ENCODE data around the gene CACNA1C.

The CACNA1C gene

DNA sequence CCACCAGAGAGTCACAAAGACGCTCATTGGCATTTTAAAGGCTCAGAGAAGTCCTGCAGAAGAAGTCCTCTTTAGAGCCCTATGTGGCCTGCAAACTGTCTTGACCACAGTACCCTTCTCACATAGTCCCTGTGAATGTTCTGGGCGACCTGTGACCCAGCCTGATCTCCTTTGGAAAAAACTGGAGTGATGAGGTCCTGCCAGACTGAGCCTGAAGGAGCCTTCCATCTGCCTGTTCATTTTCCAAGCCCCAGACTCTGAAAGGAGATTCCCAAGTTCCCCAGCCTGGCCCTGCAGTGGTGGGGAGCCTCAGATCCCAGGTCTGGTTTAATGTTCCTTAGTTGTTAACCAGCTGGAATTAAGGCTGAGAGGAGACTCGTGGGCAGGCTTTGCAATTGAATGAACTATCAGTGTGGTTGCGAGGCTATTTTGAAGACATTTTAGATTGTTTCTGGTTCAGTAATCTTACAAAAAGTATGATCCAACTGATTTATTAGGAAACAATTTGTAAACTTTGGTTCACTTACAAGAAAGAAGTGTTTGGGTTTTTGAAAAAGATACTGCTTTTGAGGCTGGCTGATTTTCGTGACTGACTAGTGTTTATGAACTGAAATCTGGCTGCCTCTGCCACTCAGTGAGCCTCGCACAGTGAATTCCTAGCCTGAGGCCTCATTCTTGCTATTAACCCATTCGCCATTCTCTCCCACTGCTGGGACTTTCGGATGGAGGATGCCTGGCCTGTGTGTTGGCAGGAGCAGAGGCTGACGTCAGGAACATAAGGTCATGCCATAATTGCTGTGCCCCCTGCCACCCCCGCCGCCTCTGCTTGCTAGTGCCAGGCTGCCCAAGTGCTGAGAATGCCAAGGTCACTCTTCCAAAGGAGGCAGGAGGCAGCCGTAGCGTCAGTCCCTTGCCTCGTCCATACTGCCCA lies 249.0 kb downstream of the CACNA1C start:
- no peak for DNase-seq

DNA sequence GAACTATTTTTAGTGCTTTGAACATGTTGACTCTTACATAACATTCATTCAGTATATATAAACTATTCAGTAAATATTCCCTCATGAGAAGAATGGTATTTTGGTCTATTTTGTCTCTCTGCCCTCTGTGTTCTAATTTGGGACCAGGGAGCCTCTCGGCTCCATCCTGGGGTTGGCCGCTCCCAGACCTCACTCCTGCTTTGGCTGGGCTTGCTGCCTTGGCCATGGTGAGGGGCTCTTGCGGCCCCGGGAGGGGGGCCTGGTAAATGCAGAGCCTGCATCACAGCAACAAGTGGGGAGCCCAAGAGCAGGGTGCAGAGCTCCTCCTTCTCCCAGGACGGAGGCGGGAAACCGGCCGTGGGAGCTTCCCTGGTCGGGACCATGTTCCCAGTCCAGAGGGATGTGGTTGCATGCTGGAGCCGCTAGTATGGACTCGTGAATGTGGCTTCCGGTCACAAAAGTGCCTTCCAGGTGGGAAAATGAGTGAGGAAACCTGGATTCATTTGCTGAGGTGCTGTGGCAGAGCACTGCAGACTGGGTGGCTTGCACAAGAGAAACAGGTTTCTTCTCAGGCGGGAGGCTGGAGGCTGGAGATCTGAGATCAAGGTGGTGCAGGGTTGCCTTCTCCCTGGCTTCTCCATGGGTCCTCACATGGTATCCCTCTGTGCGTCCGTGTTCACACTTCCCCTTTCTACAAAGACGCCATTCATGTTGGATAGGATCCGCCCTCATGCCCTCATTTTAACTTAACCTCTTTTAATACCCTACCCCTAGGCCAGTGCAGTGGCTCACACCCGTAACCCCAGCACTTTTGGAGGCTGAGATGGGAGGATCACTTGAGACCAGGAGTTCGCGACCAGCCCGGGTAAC lies 250.2 kb downstream of the CACNA1C start:
- DNase-seq = no peak

DNA sequence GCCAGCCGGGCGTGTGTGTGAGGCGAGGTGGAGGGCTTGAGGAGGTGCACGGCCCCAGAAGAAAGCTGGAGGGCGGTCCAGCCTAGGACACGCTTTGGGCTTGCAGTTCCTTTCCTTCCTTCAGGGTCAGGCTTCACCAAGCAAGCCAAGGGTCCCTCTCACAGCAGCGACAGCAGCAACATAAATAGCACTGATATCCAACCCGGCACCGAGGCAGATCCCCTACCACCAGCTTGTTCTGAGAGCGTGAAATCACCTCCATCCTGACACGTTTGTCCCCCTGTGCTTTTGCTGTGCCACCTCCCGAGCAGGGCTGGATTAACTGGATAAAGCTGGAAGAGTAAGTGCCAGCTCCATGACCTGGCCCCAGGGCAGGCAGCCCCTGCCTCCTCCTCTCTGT lies 251.4 kb downstream of the CACNA1C start:
- no peak for DNase-seq

DNA sequence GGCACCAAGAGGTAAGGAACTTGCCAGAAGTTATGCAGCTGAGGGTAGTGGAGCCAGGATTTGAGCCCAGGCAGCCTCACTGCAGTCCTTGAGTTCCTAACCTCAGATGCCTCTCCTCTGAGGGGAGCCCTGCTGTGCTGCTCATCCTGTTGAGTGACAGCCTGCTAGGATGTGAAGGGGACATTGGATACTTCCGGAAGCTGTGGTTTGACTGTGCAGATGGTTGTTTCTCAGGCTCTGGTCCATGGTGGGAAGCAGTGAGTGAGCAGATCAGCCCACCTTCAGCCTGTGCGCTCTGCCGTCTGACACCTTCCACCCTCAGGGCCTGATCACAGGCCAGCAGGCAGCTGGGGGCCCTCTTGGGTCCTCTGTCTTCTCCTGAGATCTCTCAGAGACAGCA lies 253.2 kb downstream of the CACNA1C start:
- DNase-seq = no peak

DNA sequence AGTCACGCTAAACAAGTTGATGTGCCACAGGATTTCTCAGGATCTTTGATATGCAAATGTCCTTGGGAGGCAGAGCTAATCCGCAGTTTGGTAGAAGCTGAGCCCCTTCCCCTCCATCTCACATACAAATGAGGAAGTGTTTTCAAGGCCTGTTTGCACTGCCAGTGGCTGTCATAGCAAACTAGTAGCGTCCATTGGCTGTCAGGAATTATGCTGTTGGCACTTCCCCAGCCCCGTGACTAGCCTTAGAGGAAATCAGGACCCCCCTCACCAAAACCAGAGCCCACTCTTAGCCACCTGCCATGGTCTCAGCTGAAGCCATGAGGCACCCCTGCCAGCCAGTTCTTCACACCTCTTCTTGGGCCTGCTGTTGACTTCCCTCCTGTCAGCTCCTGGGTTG lies 253.9 kb downstream of the CACNA1C start:
- no peak for DNase-seq

DNA sequence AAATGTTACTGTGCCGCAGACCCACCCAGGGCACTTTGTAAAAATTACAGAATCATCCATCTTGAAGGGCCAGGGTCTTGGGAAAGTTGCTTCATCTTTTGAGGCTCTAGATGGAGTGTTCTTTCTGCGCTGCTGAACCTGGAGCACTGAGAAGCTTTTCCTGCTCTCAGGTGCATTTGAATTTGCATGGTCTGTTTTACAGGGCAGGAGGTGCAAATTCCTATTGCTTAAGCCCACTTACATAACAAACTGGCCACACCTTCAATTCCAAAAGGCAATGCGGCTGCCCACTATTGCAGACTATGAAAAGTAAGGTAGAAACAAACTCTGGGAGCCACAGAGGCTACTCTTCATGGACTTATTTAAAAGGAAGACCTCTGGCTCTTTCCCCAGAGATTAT lies 254.8 kb downstream of the CACNA1C start:
- DNase-seq = no peak

DNA sequence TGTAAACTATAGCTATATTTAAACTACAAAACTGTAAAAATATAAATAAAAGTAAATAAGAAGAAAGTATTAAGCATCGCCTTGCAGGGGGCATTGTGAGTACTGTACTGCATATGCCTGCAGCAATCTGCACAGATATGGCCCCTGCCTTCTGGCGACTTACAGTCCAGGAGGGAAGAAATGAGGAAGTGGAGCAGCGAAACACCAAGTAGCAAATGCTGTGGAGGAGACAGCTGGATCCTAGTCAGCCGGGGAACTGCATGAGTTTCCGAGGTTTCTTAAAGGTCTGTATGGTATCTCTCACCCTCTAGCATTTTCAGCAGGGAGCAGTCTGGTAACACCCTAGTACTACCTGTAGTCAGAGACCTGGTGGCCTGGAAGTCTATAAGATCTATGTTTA lies 256.9 kb downstream of the CACNA1C start:
- DNase-seq = no peak

DNA sequence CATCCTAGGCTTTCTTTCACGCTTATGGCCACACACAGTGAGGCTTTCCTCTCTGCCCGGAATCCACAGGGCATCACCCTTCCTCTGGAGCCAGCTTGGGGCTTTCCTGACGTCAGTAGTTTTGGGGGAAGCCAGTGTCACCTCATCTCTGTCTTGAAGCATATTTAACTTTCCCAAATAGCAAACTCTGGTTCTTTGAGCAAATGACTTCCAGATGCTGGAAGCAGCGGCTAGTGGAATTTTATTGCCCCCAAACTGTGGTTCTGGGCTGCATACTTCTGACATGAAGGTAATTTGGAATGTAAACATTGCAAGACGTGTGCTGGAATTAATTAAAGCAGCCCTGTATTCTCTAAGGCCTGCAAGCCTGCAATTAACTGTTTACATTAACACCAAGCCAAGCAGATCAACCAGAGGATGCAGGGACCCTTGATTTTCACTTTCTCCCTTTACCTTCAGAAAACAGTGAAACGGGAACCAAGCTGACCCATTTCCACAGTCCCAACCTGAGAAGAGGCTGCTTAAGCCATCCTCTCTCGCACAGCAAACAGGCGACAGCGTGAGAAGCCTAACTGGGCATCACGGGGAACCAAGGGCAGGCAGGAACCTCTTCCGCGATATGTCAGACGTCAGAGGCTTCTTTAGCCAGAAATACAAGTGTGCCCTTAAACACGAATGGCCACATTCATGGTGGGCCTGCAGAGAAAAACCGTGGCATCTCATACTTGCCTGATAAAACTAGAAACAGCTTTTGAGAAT lies 258.4 kb downstream of the CACNA1C start:
- no peak for DNase-seq

DNA sequence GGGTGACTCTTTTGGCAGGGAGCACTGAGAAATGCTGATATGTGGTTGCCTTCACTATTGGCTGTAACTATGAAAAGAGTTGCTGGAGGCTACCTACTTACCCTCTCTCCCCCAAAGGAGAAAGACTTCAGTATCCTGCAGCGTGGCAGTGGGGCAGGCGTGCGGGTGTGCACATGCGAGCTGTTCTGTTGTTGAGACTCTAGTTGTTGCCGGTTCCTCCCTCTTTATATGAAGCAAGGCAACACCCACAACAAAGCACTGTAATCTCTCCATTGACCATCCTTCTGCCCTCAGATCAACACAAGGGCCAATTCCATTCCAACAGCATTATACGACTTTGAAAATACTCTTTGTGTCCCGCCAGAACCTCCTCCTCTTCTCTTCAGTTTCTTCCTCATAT lies 259.4 kb downstream of the CACNA1C start:
- DNase-seq = no peak

DNA sequence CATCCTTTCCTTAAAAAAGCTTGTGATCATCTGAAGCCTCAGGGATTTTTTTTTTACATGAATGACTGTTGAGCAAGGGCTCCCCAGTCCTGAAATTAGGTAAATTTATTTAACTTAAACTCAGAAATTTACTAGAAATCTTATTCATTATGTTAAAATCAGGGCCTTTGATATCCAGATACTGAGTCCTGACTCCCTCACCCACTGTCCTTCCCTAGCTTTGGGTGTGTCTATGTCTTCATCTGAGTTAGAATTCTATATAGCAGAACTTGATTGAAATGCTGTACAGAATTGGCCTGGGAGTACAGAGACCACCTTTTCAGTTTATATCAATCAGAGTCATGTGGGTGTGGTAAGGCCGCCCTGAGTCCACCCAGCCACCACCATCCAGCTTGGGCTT lies 260.0 kb downstream of the CACNA1C start:
- no peak for DNase-seq

DNA sequence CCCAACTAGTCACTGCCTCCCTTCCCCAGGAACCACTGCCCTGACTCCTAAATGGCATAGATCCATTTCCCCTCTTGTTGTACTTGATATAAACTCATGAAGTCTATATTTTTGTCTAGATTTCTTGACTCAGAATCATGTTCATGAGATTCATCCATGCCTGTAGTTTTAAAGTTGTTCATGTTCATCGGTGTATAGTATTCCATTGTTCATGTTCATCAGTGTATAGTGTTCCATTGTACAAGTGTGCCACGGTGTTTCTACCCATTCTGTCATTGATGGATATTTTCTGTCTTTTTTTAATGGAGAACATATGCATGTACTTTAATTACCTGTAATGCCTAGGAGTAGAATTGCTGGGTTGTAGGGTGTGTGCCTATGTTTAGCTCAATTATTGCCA lies 261.7 kb downstream of the CACNA1C start:
- DNase-seq = no peak

DNA sequence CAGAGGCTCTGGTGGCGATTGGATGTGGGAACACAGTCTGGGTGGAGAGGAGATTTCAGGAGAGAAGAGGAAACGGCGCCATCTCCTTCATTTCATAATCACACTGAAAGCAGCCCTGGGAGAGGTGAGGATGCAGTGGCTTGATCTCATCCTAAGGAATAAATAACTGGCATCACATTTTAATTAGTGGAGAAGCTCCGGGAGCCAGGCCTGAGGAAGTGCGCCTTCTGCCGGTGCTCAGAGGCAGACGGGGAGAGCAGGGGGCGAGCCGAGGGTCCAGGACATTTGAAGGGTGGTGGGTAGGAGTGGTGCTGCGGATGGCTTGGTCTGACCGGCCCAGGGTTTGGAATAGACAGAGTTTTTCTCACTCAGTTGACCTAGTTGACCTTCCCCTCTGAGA lies 265.0 kb downstream of the CACNA1C start:
- DNase-seq = no peak

DNA sequence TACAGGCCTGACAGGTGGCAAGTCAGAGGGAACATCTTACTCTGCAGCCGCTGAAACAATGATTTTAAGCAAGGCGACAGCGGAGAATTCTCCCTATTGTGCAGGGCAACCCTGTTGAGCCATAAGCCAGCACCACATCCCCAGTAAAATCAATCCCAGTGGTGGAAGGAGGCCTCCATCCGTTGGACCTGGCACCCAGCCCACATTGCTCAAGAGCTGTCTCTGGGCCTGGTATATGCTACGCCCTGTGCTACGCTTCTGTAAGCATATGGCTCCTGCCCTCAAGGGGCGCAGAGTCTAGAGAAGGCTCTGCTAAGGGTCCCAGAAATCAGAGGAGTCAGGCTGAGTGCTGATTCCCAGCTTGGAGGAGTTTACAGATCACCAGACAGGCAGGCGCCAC lies 265.5 kb downstream of the CACNA1C start:
- no peak for DNase-seq

DNA sequence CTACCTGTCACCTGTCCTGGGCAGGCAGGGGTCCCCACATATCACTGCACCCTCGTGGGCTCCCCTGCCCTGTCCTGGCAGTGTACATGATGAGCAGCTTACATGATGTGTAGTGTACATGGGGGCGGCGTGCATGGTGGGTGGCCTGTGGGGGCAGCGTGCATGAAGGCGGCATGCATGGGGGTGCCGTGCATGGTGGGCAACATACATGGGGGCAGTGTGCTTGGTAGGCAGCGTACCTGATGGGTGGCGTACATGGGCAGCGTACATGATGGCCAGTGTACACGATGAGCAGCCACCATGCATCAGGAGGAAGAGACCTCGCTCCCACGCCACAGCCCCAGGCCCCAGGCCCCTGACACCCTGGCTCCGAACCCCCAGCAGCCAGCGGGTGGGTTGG lies 266.3 kb downstream of the CACNA1C start:
- no peak for DNase-seq

DNA sequence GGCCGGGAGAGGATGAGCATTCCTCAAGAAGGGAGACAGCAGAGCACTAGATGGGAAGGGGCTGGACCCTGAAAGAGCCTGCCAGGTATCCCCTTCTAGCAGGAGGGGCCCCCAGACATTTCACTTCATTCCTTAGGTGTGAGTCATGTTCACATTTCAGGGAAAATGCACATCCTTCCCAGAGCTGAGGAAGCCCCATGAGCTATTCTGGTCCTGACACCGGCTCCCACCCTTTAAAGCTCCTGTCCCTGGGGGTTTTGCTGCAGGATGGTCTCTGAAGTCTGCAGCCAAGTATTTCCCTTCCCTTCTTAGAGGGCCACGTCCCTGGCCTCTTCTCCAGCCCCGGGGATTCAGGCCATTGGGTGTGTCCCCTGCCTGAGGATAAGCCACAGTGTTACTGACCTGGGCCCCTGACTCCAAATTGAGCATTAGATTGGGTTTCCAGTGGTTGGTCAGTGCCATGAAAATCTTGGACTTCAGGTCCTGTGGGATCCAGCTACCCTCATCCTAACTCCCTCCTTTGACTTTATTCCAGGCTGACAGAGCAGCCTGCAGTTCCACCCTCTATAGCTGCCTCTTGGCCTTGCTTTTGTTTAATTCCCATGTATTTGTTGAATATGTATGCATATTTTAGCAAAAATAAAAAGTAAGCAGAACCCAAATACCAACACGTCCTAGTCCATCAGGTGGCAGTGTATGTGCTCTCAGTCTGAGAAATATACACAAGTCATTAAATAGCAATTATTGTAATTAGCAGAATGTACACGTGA lies 267.1 kb downstream of the CACNA1C start:
- DNase-seq = no peak

DNA sequence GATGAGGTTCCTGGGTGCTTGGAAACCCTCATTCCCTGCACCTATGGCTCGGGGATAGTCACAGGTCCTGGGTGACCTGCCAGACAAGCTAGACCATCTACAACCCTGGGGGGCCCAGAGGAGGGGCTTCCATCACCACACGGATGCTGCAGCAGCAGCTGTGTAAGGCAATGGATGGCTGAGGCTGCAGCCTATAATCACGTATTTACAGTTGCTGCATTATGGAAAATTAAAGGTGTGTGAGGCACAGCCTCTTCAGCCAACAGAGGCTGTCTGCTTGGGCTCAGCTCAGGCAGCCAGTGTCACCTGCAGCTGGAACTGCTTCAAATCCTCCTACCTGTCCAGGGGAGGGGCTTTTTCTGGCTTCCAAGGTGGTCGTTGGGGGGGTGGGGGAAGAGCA lies 268.1 kb downstream of the CACNA1C start:
- no peak for DNase-seq

DNA sequence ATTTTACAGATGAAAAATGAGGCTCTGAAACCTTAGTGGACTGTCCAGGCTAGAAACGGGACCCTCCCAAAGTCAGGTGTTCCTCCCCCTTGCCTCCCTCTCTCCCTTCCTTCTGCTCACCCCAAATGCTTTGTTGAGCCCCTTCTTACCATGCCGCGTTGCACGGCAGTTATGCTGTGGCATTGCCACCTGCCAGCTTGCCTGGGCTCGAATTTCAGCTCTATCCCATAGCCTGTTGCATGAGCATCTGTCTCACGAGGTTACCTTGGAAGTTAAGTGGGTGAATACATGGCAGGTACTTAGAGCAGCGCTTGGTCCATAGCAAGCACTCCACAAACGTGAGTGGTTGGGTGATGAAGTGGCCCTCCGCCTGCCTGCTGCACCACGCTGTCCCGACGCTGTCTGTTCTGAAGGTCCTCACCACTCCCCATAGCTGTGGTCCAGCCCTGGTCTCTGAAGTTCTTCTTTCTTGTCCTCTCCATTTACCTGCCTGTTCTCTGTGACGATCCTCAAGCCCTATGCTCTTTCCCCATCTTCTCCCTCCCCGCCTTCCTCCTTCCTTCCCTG lies 269.9 kb downstream of the CACNA1C start:
- no peak for DNase-seq

DNA sequence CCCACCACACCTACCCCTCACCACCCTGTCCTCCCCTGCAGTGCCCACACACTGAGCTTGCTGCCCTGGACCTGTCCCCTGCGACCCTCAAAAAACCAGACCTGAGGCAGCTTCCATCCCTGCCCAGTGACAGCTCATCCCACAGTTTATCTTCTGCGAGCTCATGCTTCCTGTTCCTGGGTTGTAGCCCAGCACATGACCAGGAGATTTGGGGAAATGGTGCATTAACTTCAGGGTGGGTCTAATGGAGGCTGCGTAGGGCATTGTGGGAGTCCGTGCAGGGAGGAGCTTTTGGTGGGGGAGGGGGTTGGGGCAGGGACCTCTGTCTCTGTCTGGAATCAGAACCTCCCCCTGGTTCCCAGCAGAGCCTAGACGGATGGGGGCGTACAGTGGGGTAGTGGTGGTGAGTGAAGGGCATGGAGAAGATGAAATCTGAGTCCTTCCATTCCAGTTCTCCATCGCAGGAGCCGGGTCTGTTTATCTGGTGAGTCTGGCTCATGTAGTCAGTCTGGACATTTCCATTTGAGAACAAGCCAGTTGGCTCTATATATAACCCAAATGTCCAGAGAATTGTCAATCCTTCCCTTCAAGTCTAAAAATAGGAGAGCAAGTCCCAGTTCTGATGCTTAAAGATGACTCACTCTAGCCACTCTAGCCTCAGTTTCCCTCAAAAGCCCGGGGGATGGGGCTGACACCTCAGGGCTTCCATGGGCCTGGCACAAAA lies 270.9 kb downstream of the CACNA1C start:
- no peak for DNase-seq

DNA sequence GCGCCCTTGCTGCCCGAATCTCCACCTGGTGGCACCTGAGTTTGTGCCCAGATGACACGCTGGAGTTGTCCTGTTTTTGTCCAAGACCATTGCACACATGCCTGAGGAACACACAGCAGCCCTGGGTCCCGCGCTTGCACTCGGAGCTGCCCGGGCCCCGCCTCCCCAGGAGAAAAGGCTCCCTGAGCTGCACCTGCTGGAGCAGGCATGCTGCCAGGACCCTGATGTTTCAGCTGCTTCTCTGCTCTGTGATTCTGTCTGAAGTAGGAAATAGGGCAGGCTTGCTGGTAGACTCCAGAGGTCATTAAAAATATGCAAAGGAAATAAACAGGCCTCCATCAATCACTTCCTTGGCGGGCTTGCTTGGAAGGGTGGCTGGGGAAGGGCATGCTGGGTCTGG lies 271.6 kb downstream of the CACNA1C start:
- no peak for DNase-seq

DNA sequence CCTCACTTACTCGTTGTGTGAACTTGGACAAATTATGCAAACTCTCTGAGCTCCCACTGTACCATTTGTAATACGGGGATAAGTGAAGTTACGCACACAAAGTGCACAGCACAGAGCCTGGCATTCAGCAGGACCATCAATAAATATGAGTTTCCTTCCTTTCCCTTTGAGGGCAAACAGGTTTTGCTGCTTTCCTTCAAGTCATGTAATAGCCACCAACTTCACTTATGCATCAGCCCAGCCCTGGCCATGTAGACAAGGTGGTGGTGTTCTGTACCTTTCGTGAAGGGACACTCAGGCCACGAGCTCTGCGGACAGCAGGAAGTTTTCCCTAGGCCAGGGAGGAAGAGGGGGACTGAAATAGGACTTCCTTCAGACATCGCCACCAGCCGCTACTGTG lies 272.7 kb downstream of the CACNA1C start:
- no peak for DNase-seq

DNA sequence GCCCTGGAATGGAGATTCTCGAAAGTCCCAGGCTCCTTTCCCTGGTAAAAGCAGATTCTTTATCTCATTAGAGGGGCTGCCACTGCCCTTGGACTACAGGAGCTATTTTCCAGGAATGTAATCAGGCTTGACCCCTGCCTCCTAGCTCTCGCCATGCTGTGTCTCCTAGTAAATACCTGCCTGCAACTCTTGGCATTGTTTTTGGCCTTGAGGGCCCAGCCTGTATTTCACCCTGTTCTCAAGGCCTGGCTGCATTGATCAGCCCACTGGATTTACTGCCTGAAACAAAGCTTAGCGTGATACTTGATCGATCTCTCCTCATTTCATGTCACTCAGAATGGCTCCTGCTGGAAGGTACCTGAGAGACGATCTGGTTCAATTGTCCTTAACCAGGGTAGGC lies 273.7 kb downstream of the CACNA1C start:
- DNase-seq = no peak

Measured in activated gamma-delta T cell (primary cell).